ENCODE results near the gene PIGH.

Gene PIGH

GRCh38 chr14:67574806-67575205 lies 25.3 kb downstream of the PIGH start:
- DNase-seq (ENCODE audit: low spot score), result no peak
- TF ChIP-seq, protein P1, sequence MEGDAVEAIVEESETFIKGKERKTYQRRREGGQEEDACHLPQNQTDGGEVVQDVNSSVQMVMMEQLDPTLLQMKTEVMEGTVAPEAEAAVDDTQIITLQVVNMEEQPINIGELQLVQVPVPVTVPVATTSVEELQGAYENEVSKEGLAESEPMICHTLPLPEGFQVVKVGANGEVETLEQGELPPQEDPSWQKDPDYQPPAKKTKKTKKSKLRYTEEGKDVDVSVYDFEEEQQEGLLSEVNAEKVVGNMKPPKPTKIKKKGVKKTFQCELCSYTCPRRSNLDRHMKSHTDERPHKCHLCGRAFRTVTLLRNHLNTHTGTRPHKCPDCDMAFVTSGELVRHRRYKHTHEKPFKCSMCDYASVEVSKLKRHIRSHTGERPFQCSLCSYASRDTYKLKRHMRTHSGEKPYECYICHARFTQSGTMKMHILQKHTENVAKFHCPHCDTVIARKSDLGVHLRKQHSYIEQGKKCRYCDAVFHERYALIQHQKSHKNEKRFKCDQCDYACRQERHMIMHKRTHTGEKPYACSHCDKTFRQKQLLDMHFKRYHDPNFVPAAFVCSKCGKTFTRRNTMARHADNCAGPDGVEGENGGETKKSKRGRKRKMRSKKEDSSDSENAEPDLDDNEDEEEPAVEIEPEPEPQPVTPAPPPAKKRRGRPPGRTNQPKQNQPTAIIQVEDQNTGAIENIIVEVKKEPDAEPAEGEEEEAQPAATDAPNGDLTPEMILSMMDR (IDR thresholded peaks at IDR 0.05), result no peak
- Histone ChIP-seq H3K4me3 (no peak overlapping the region), H3K27ac (no peak overlapping the region)

DNA sequence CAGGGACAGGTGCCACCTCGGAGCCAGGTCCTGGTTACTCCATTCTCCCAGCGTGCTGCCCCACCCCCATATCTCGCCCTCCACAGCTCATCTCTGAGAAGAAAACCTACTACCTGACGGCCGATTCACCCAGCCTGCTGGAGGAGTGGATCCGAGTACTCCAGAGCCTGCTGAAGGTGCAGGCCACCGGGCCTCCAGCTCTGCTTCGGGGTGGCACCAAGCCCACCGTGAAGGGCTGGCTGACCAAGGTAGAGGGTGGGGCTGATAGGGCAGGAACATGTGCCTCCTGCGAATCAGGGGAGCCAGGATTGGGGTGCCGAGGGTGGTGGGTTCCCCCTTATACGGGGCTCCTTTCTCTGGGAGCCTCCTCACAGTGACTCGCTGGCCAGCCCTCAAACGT lies 25.9 kb downstream of the PIGH start:
- DNase-seq (ENCODE audit: low spot score), result no peak

DNA sequence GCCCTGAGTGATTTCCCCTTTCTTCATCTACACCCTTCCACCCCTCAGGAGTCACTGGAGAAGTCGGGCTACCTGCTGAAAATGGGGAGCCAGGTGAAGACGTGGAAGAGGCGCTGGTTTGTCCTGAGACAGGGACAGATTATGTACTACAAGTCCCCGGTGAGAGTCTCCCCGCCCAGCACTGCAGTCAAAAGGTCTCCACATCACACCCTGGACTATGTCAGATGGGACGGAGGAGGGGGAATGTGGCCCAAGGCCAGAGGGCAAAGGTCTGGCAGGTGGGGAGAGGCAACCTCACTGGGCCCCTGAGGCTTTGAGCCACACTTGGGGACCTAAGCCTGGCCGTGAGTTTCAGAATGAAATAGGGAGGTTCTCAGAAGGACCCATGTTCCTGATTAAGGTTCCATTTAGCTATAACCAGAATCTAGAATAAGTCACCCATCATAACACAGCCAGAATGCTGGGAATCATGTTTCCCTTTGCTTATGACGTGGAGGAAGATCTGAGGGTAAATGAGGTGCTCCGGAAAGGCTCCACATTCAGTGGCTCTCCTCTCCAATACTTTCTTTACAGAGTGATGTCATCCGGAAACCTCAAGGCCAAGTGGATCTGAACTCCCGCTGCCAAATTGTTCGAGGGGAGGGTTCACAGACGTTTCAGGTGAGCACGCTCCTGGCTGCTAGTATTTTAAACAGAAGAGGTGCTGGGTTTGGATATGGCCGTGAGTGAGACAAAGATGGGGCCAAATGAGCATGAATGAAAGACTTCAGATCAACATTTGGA lies 26.6 kb downstream of the PIGH start:
- Histone ChIP-seq H3K4me3 (no peak overlapping the region), H3K27ac (no peak overlapping the region)
- DNase-seq (ENCODE audit: low spot score), result no peak
- TF ChIP-seq, protein P1 (IDR thresholded peaks at IDR 0.05), result no peak

More for the DNA sequence above, 25.9 kb downstream of the PIGH start:
- H3K27ac ChIP-seq, result no peak overlapping the region
- H3K4me3 ChIP-seq, result no peak overlapping the region
- TF ChIP-seq, protein P1 (IDR thresholded peaks at IDR 0.05), result no peak

DNA sequence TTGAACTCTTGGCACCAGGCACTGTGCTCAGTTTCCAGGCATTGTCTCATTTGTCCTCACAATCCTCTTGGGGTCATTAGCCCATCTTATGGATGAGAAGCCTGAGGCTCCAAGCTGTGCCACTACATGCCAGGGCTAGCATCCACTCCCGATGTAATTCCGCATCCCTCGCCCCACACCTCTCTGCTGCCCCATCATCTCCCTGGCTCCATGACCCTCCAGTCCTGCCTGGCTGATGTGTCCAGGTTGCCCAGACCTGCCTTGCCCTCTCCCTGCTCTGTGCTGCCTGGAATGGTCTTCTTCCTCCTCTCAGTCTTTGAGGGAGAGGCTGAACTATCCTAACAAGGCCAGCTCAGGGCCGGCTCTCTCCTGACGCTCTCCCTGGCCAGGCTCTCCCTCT lies 27.5 kb downstream of the PIGH start:
- Histone ChIP-seq H3K4me3 (no peak overlapping the region), H3K27ac (no peak overlapping the region)
- DNase-seq (ENCODE audit: low spot score), result no peak
- TF ChIP-seq, protein P1 (IDR thresholded peaks at IDR 0.05), result no peak

- Histone ChIP-seq H3K27ac (no peak overlapping the region), H3K4me3 (no peak overlapping the region)
- TF ChIP-seq, protein P1 (IDR thresholded peaks at IDR 0.05), result no peak
- DNase-seq (ENCODE audit: low spot score), result no peak
These were observed 28.1 kb downstream of the PIGH start for GRCh38 chr14:67571991-67572323.

DNA sequence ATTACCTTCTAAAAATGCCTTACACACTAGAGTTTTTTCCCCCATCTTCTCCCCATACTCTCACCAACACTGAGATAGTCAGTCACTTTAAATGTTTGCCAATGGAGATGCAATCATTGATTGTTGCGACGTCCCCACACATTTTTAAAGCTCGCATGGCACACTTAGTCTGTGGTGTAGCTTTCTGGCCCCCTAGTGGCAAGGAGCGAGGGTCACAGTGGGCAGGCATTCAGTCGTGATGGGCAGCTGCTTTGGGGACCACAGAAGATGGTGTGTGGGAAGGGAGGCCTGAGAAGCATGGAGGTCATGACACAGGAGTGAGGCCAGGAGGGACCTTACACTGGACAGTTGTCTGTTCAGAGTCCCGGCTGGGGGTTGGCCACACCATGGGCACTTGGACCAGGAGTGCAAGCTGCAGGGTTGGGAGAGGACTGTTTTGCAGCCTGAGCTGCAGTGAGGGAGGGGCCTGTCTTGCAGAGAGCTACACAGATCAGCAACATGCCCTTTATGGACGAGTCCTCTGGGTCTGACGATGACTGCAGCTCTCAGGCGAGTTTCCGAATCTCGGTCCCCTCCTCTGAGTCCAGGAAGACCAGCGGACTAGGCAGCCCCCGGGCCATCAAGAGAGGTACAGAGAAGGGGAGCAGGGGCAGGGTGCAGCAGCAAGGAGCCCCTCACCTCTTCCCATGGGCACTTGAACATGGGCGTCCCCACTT lies 28.6 kb downstream of the PIGH start:
- Histone ChIP-seq H3K4me3 (no peak overlapping the region), H3K27ac (no peak overlapping the region)
- DNase-seq (ENCODE audit: low spot score), result no peak
- TF ChIP-seq, protein P1 (IDR thresholded peaks at IDR 0.05), result peak; percentile 84

DNA sequence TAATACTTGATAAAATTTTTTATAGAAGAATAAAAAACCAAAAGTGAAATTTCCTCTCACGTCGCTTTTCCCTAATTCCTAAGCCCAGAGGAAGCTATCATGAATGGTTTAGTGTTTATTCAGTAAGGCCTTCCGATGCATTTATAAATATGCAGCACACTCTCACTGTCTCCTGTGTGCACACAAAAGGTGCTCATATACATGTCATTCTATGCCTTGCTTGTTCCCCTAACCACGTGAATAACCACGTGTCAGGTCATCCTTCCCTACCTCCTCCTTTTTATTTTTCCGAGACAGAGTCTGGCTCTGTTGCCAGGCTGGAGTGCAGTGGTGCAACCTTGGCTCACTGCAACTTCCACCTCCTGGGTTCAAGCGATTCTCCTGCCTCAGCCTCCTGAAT lies 29.6 kb downstream of the PIGH start:
- H3K27ac ChIP-seq, result no peak overlapping the region
- DNase-seq (ENCODE audit: low spot score), result no peak
- TF ChIP-seq, protein P1 (IDR thresholded peaks at IDR 0.05), result no peak
- no peak overlapping the region for H3K4me3 ChIP-seq
